HepG2 (cell line): ENCODE data around the gene TRAK1. TPM values are rescaled to one million over a fixed set of nuclear protein-coding genes. Genes with fewer than 3 reads are reported as not detected.

Experiments
- CEBPB ChIP-seq: IDR thresholded peaks from 2 replicates; pipeline ENCODE4 v1.6.1; 2011; ENCODE audit warnings: low read depth, low read length, improper control_type of control experiment, borderline replicate concordance
- CEBPG ChIP-seq: IDR thresholded peaks from 2 replicates; pipeline ENCODE4 v1.6.1; 2016
- CERS6 ChIP-seq: sonication (generic); formaldehyde crosslinking; IDR thresholded peaks from 2 replicates; pipeline ENCODE4 v1.5.0; 2020; ENCODE audit warnings: missing genetic modification reagents
- FOXK2 ChIP-seq: fragments of 450-650 bp; IDR thresholded peaks from 2 replicates; pipeline ENCODE4 v1.6.1; 2016
- KAT8 ChIP-seq: IDR thresholded peaks from 2 replicates; pipeline ENCODE4 v1.6.1; 2016; ENCODE audit warnings: missing genetic modification reagents, missing compliant biosample characterization
- MIER3 ChIP-seq: IDR thresholded peaks from 2 replicates; pipeline ENCODE4 v1.6.1; 2016; ENCODE audit warnings: missing compliant biosample characterization, borderline replicate concordance
- PAWR ChIP-seq: sonication (generic); formaldehyde crosslinking; IDR thresholded peaks from 2 replicates; pipeline ENCODE4 v1.4.0; 2020; ENCODE audit warnings: missing genetic modification reagents, mild to moderate bottlenecking, borderline replicate concordance
- PRPF4 ChIP-seq: fragments of 200-400 bp; formaldehyde crosslinking; IDR thresholded peaks from 2 replicates; pipeline ENCODE4 v1.6.1; 2016; ENCODE audit warnings: low read length, low read depth; ENCODE audit not compliant: poor library complexity, severe bottlenecking
- RAD21 ChIP-seq: fragments of 450-650 bp; formaldehyde crosslinking; IDR thresholded peaks from 2 replicates; pipeline ENCODE4 v1.5.0; 2020; ENCODE audit warnings: mild to moderate bottlenecking
- SIN3A ChIP-seq: IDR thresholded peaks from 2 replicates; pipeline ENCODE4 v1.6.1; 2011; ENCODE audit warnings: low read depth, mild to moderate bottlenecking, control low read depth, low read length, borderline replicate concordance
- SKI ChIP-seq: fragments of 450-650 bp; IDR thresholded peaks from one replicate; pipeline ENCODE4 v1.6.1; 2018; ENCODE audit warnings: mild to moderate bottlenecking; ENCODE audit not compliant: partially characterized antibody
- SP1 ChIP-seq, 2 experiments: fragments of 450-650 bp in 1 of 2; sonication (generic) in 1 of 2; formaldehyde crosslinking in 1 of 2; IDR thresholded peaks; 2 replicates each; pipeline versions ENCODE4 v1.4.0 to v1.6.1; 2016 to 2020; ENCODE audit warnings: missing genetic modification reagents in 1 of 2
- TEAD3 ChIP-seq: optimal IDR thresholded peaks from 2 replicates; pipeline ENCODE3; 2016; ENCODE audit warnings: borderline replicate concordance
- TERF1 ChIP-seq: sonication (generic); formaldehyde crosslinking; IDR thresholded peaks from 2 replicates; pipeline ENCODE4 v1.8.0; 2022; ENCODE audit warnings: mild to moderate bottlenecking, missing genetic modification reagents, moderate library complexity
- TGIF2 ChIP-seq: IDR thresholded peaks from 2 replicates; pipeline ENCODE4 v1.6.1; 2016; ENCODE audit warnings: control low read depth, missing compliant biosample characterization
- ZBTB2 ChIP-seq: sonication (generic); formaldehyde crosslinking; IDR thresholded peaks from 2 replicates; pipeline ENCODE4 v1.8.0; 2022; ENCODE audit warnings: low read depth, missing genetic modification reagents
- ZFP1 ChIP-seq: IDR thresholded peaks from 2 replicates; pipeline ENCODE4 v1.6.1; 2016
- ZNF224 ChIP-seq: sonication (generic); formaldehyde crosslinking; IDR thresholded peaks from 2 replicates; pipeline ENCODE4 v1.5.0; 2020; ENCODE audit warnings: mild to moderate bottlenecking, missing genetic modification reagents
- ZNF30 ChIP-seq: sonication (generic); formaldehyde crosslinking; IDR thresholded peaks from 2 replicates; pipeline ENCODE4 v1.5.0; 2020; ENCODE audit warnings: mild to moderate bottlenecking, missing genetic modification reagents
- ZNF556 ChIP-seq: sonication (generic); formaldehyde crosslinking; IDR thresholded peaks from 2 replicates; pipeline ENCODE4 v1.4.0; 2020; ENCODE audit warnings: mild to moderate bottlenecking, missing genetic modification reagents, borderline replicate concordance
- ZNF629 ChIP-seq: sonication (generic); formaldehyde crosslinking; conservative IDR thresholded peaks from 2 replicates; pipeline ENCODE4 v1.5.0; 2020; ENCODE audit warnings: missing genetic modification reagents
- ZNF678 ChIP-seq: sonication (generic); formaldehyde crosslinking; IDR thresholded peaks from 2 replicates; pipeline ENCODE4 v1.4.0; 2020; ENCODE audit warnings: mild to moderate bottlenecking, missing genetic modification reagents
- ZNF800 ChIP-seq: sonication (generic); formaldehyde crosslinking; IDR thresholded peaks from 2 replicates; pipeline ENCODE4 v1.4.0; 2020; ENCODE audit warnings: missing genetic modification reagents
- ZNF883 ChIP-seq: sonication (generic); formaldehyde crosslinking; IDR thresholded peaks from 2 replicates; pipeline ENCODE4 v1.5.1; 2020; ENCODE audit warnings: mild to moderate bottlenecking, missing genetic modification reagents; ENCODE audit errors: not compliant biosample characterization
- ZSCAN9 ChIP-seq: IDR thresholded peaks from 2 replicates; pipeline ENCODE4 v1.6.1; 2016; ENCODE audit warnings: borderline replicate concordance
- ZXDC ChIP-seq: sonication (generic); formaldehyde crosslinking; IDR thresholded peaks from 2 replicates; pipeline ENCODE4 v1.5.0; 2020; ENCODE audit warnings: mild to moderate bottlenecking, missing genetic modification reagents
- polyA plus RNA-seq, 8 experiments: library from polyadenylated mRNA; depleted of rRNA in 3 of 8; stranded (reverse) in 7 of 8; unstranded in 1 of 8; fragments of >200 nt; fragmentation: Illumina TruSeq in 4 of 8; extraction: Trizol in 4 of 8; gene quantifications; 2 replicates each; pipeline versions ENCODE4 v1.2.1 to v1.2.3, GENCODE V29; 2011 to 2016; ENCODE audit warnings: low read depth in 4 of 8, missing spikeins in 1 of 8, mixed read lengths in 1 of 8; ENCODE audit not compliant: insufficient read depth in 1 of 8
- total RNA-seq, 5 experiments: library from RNA; depleted of rRNA; stranded (reverse); fragments of >200 nt; fragmentation: Illumina TruSeq; extraction: Trizol; gene quantifications; 2 replicates each; pipeline ENCODE4 v1.2.3, GENCODE V29; 2016; ENCODE audit warnings: low read depth in 1 of 5

Gene TRAK1
- total and polyA plus RNA-seq, 2 of the 13 experiments (the other 11 are each of a cell fraction or from before 2014, with no cell fraction given), result 20.5 to 46.6 TPM

GRCh38 chr3:42162462-42162861 lies 71.3 kb downstream of the TRAK1 start (continued):
- no peak for TF ChIP-seq ZNF800 (CRISPR knock-in tag)
- no peak for TF ChIP-seq ZNF883 (CRISPR knock-in tag)
- TF ChIP-seq MIER3, result no peak
- no peak for TF ChIP-seq SIN3A
- TF ChIP-seq SKI, result no peak
- no peak for TF ChIP-seq ZNF678
- TF ChIP-seq TEAD3 (CRISPR knock-in tag), result peak; percentile 32
- no peak for TF ChIP-seq SP1 (IDR thresholded peaks at IDR 0.05)
- TF ChIP-seq SP1 (CRISPR knock-in tag; IDR thresholded peaks at IDR 0.05), result no peak
- TF ChIP-seq RAD21 (CRISPR knock-in tag), result no peak
- TF ChIP-seq ZXDC (CRISPR knock-in tag), result no peak
- TF ChIP-seq ZFP1 (CRISPR knock-in tag), result no peak
- no peak for TF ChIP-seq TGIF2 (CRISPR knock-in tag)
- TF ChIP-seq CEBPG, result peak; percentile 82
- TF ChIP-seq TERF1 (CRISPR knock-in tag), result no peak
- no peak for TF ChIP-seq FOXK2
- TF ChIP-seq KAT8 (CRISPR knock-in tag), result no peak
- TF ChIP-seq PRPF4, result no peak
- no peak for TF ChIP-seq ZNF224 (CRISPR knock-in tag)
- TF ChIP-seq CEBPB, result no peak
- no peak for TF ChIP-seq ZBTB2
- no peak for TF ChIP-seq PAWR (CRISPR knock-in tag)
- TF ChIP-seq ZNF30 (CRISPR knock-in tag), result no peak
- no peak for TF ChIP-seq CERS6 (CRISPR knock-in tag)
- TF ChIP-seq ZNF629 (CRISPR knock-in tag), result no peak
- no peak for TF ChIP-seq ZNF556
- TF ChIP-seq ZSCAN9 (CRISPR knock-in tag), result no peak
